ENCODE data around the gene NCKAP1.

DNA sequence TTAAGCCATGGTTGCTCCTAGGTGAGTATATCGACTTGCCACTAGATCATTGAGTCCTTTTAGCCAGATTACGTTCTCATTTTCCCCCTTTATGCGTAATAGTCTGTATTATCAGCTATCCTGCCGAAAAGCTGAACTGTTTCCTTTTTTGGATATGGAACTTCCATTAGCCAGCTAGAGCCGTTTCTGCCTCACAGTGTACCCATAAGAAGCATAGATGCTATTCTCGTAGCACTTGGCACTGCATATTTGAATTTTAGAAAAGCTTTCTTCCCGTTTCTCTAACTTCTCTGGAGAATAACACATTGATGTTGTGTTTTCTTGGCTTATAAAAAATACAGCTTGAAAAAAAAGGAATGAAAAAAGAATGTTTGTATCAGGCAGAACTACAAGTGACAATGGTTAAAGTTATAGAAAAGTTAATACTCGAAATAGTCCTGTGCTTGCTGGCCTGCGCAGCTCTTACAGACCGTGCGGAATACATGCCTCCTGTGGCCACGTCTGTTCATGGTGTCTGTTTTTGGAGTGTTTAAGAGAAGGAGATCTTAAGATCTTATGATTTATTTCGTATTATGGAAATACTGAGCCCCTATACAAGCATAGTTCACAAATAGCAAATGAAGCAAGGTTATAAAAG, 41.0 kb upstream of the NCKAP1 start:
- no peak for TF ChIP-seq NR3C1 (IDR thresholded peaks at IDR 0.05)
- TF ChIP-seq JUNB (IDR thresholded peaks at IDR 0.05) = no peak
- TF ChIP-seq, protein P1, sequence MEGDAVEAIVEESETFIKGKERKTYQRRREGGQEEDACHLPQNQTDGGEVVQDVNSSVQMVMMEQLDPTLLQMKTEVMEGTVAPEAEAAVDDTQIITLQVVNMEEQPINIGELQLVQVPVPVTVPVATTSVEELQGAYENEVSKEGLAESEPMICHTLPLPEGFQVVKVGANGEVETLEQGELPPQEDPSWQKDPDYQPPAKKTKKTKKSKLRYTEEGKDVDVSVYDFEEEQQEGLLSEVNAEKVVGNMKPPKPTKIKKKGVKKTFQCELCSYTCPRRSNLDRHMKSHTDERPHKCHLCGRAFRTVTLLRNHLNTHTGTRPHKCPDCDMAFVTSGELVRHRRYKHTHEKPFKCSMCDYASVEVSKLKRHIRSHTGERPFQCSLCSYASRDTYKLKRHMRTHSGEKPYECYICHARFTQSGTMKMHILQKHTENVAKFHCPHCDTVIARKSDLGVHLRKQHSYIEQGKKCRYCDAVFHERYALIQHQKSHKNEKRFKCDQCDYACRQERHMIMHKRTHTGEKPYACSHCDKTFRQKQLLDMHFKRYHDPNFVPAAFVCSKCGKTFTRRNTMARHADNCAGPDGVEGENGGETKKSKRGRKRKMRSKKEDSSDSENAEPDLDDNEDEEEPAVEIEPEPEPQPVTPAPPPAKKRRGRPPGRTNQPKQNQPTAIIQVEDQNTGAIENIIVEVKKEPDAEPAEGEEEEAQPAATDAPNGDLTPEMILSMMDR (IDR thresholded peaks at IDR 0.05) = no peak
- no peak for TF ChIP-seq RAD21 (conservative IDR thresholded peaks at IDR 0.05 in 1 of 2, IDR thresholded peaks at IDR 0.05 in 1 of 2)
- no peak for TF ChIP-seq POLR2A (IDR thresholded peaks at IDR 0.05; ENCODE audit: low read length)
- no peak for TF ChIP-seq CHD2 (IDR thresholded peaks at IDR 0.05; ENCODE audit: low read length, partially characterized antibody)
- no peak for TF ChIP-seq ZFP36 (IDR thresholded peaks at IDR 0.05; ENCODE audit: borderline replicate concordance, partially characterized antibody)
- TF ChIP-seq, protein P2, sequence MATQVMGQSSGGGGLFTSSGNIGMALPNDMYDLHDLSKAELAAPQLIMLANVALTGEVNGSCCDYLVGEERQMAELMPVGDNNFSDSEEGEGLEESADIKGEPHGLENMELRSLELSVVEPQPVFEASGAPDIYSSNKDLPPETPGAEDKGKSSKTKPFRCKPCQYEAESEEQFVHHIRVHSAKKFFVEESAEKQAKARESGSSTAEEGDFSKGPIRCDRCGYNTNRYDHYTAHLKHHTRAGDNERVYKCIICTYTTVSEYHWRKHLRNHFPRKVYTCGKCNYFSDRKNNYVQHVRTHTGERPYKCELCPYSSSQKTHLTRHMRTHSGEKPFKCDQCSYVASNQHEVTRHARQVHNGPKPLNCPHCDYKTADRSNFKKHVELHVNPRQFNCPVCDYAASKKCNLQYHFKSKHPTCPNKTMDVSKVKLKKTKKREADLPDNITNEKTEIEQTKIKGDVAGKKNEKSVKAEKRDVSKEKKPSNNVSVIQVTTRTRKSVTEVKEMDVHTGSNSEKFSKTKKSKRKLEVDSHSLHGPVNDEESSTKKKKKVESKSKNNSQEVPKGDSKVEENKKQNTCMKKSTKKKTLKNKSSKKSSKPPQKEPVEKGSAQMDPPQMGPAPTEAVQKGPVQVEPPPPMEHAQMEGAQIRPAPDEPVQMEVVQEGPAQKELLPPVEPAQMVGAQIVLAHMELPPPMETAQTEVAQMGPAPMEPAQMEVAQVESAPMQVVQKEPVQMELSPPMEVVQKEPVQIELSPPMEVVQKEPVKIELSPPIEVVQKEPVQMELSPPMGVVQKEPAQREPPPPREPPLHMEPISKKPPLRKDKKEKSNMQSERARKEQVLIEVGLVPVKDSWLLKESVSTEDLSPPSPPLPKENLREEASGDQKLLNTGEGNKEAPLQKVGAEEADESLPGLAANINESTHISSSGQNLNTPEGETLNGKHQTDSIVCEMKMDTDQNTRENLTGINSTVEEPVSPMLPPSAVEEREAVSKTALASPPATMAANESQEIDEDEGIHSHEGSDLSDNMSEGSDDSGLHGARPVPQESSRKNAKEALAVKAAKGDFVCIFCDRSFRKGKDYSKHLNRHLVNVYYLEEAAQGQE (IDR thresholded peaks at IDR 0.05) = no peak
